ENCODE measurements around the gene AHI1. TPM values are rescaled to one million over a fixed set of nuclear protein-coding genes. Genes with fewer than 3 reads are reported as not detected.

AHI1 gene
- total and polyA plus RNA-seq, 10 of the 15 experiments (the other 5 are each of a cell fraction or from before 2014, with no cell fraction given) = 3.2 to 9.5 (median 4.6) TPM

GRCh38 chr6:135351635-135352034 is 145.9 kb downstream of the AHI1 start:
- Histone ChIP-seq H3K27me3 (replicated peaks in 1 of 2; ENCODE audit: control insufficient read depth in 2 of 2, insufficient read depth in 2 of 2, low read length in 1 of 2) (no peaks in the 10 kb centered on the region), H2AFZ (ENCODE audit: control insufficient read depth, low read depth, low read length) (no peak overlapping the region), H3K4me2 (ENCODE audit: control insufficient read depth, insufficient read depth) (no peak overlapping the region), H3K9me3 (replicated peaks; ENCODE audit: control insufficient read depth, insufficient read depth, low read length) (no peaks in the 10 kb centered on the region), H3K4me3 (no peak overlapping the region), H3K9ac (ENCODE audit: control insufficient read depth, insufficient read depth, low read length) (no peak overlapping the region), H3K36me3 (ENCODE audit: control insufficient read depth in 2 of 2, insufficient read depth in 2 of 2, low read length in 1 of 2) (no peaks in the 10 kb centered on the region), H3K79me2 (ENCODE audit: control insufficient read depth, insufficient read depth, low read length) (no peaks in the 10 kb centered on the region), H3K4me1 (ENCODE audit: control insufficient read depth, insufficient read depth, low read length) (no peaks in the 10 kb centered on the region), H3K27ac (ENCODE audit: control insufficient read depth, insufficient read depth) (no peak overlapping the region), H4K20me1 (ENCODE audit: control insufficient read depth, insufficient read depth) (no peaks in the 10 kb centered on the region)
- DNase-seq (ENCODE audit: low read depth, low spot score) = no peak
- ChIA-PET CTCF (interaction anchor here (0.6 to 0.7 kb wide), 2 partner anchors 71 to 113 kb away, joined by 3 to 4 read pairs; no protein-coding TSS in a partner anchor), POLR2A (no interaction called here), RAD21 (ENCODE audit: unreplicated experiment) (no interaction called here), SMC1A (ENCODE audit: uncharacterized antibody, unreplicated experiment) (interaction anchor here (0.7 to 1.3 kb wide), 5 partner anchors 8 to 207 kb away, joined by 3 to 4 read pairs (median 3); no protein-coding TSS in a partner anchor)
- TF ChIP-seq SIN3A (IDR thresholded peaks at IDR 0.05; ENCODE audit: low read depth, low read length) (no peak), ZNF622 (IDR thresholded peaks at IDR 0.05) (no peak), ATF3 (IDR thresholded peaks at IDR 0.05; ENCODE audit: borderline replicate concordance, extremely low read depth, low read depth, low read length) (no peak), CREM (IDR thresholded peaks at IDR 0.05; ENCODE audit: low read depth) (no peak), KLF5 (IDR thresholded peaks at IDR 0.05; ENCODE audit: partially characterized antibody) (no peak), RBBP5 (conservative IDR thresholded peaks at IDR 0.05) (no peak), SMAD1 (IDR thresholded peaks at IDR 0.05; ENCODE audit: low read depth, partially characterized antibody) (no peak)
- TF ChIP-seq, protein P1, sequence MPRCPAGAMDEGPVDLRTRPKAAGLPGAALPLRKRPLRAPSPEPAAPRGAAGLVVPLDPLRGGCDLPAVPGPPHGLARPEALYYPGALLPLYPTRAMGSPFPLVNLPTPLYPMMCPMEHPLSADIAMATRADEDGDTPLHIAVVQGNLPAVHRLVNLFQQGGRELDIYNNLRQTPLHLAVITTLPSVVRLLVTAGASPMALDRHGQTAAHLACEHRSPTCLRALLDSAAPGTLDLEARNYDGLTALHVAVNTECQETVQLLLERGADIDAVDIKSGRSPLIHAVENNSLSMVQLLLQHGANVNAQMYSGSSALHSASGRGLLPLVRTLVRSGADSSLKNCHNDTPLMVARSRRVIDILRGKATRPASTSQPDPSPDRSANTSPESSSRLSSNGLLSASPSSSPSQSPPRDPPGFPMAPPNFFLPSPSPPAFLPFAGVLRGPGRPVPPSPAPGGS (IDR thresholded peaks at IDR 0.05; ENCODE audit: borderline replicate concordance, insufficient read depth, low read depth, low read length, poor library complexity, severe bottlenecking) = no peak
- BruUV-seq (replicated peaks) = no TSS peak
- ATAC-seq = no peak
- intact Hi-C loops (cut with micrococcal nuclease; ENCODE audit: unreplicated experiment) = no loop called here
- FAIRE-seq = no peak
- in situ Hi-C loops (cut with MboI) = no loop called here
- WGBS (ENCODE audit: insufficient coverage, insufficient replicate concordance, low lambda C conversion rate, missing lambda C conversion rate) = 100% methylated on average over 1 of the region's 1 CpG

Measured in GM12878 (cell line).